Upper lobe of left lung (tissue), 4 donors: ENCODE results near the gene CHD5.

Experiments
- EP300 ChIP-seq, 4 donors: sonication (generic); formaldehyde crosslinking; IDR thresholded peaks; one replicate each; pipeline ENCODE4 v1.5.1; 2017; ENCODE audit warnings: antibody characterized with exemption in 4 of 4, control low read depth in 2 of 4
- POLR2A ChIP-seq, 4 donors: fragments of 450-650 bp; IDR thresholded peaks; one replicate each; pipeline ENCODE4 v1.5.1; 2016 to 2017; ENCODE audit warnings: antibody characterized with exemption in 4 of 4, mild to moderate bottlenecking in 2 of 4
- TF ChIP-seq, protein P1 (sequence below), 6 experiments: fragments of 450-650 bp in 4 of 6; fragments of 200-600 bp in 2 of 6; sonication (generic) in 2 of 6; IDR thresholded peaks; one replicate each; pipeline ENCODE4 v1.5.1; 2016 to 2019; ENCODE audit warnings: antibody characterized with exemption in 6 of 6

DNA sequence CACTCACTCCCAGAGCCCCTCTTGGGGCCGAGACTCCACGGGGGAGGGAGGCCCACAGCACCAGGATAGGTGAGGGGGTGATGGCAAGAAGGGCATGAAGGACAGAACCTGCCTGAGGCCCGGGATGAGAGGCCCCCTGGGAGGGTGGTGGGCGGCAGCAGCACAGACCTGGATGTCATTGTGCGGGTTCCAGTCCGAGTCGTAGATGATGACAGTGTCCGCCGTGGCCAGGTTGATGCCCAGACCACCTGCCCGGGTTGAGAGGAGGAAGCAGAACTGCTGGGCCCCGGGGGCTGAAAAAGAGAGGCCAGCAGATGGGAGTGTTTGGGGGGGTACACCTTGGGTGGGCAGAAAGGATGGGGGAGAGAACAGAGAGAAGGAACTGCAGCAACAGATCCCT is 50.1 kb downstream of the CHD5 start:
- TF ChIP-seq, protein P1, sequence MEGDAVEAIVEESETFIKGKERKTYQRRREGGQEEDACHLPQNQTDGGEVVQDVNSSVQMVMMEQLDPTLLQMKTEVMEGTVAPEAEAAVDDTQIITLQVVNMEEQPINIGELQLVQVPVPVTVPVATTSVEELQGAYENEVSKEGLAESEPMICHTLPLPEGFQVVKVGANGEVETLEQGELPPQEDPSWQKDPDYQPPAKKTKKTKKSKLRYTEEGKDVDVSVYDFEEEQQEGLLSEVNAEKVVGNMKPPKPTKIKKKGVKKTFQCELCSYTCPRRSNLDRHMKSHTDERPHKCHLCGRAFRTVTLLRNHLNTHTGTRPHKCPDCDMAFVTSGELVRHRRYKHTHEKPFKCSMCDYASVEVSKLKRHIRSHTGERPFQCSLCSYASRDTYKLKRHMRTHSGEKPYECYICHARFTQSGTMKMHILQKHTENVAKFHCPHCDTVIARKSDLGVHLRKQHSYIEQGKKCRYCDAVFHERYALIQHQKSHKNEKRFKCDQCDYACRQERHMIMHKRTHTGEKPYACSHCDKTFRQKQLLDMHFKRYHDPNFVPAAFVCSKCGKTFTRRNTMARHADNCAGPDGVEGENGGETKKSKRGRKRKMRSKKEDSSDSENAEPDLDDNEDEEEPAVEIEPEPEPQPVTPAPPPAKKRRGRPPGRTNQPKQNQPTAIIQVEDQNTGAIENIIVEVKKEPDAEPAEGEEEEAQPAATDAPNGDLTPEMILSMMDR (IDR thresholded peaks at IDR 0.05), result no peak
- TF ChIP-seq EP300 (IDR thresholded peaks at IDR 0.05), result no peak
- TF ChIP-seq POLR2A (IDR thresholded peaks at IDR 0.05), result no peak
